Stimulated activated CD8-positive, alpha-beta memory T cell treated with anti-CD3 and anti-CD28 coated beads, Interleukin-12 subunit alpha, Interleukin-12 subunit beta, amount 100 ng/mL, for 4 hours (primary cell): Measurements from ENCODE around the gene HMCN1.
"Not testable (repeated sequence)": the region's sequence is repeated elsewhere in the genome, so short reads cannot be mapped to it uniquely, and the experiment has no call there.

Source experiments
- DNase-seq: peaks from one replicate; pipeline ENCODE4 v3.0.0-alpha.2; 2020; ENCODE audit warnings: low read depth

HMCN1 gene

GRCh38 chr1:185853739-185854138 lies 119.5 kb downstream of the HMCN1 start:
- no peak for DNase-seq

- DNase-seq = no peak
These were observed 122.3 kb downstream of the HMCN1 start for GRCh38 chr1:185856482-185856881.

GRCh38 chr1:185857442-185857841 lies 123.3 kb downstream of the HMCN1 start:
- DNase-seq = no peak

GRCh38 chr1:185860311-185860710 lies 126.1 kb downstream of the HMCN1 start:
- no peak for DNase-seq

- no peak for DNase-seq
These were observed 126.7 kb downstream of the HMCN1 start for GRCh38 chr1:185860859-185861258.

GRCh38 chr1:185861630-185862029 lies 127.4 kb downstream of the HMCN1 start:
- no peak for DNase-seq

GRCh38 chr1:185862235-185862634 lies 128.0 kb downstream of the HMCN1 start:
- no peak for DNase-seq

- no peak for DNase-seq
These were observed 130.1 kb downstream of the HMCN1 start for GRCh38 chr1:185864331-185864730.

GRCh38 chr1:185864889-185865517 lies 130.8 kb downstream of the HMCN1 start:
- no peak for DNase-seq

DNA sequence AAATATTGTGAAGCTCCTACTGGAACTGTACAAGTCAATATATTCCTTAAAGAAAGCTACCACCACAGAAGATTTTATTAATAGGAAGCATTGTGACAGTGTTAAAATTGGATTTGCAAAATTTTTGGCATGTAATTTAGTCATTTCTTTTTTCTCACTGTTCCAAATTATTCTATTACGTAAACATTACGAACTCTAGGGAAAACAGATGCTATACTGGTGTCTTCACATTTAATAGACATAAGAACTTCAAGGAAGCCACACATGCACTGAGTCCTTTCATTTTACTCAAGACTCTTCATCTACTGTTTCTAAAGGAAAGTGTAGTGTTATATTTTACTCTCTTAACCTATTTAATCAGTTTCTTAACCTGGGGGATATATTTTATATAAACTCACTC lies 135.4 kb downstream of the HMCN1 start:
- DNase-seq = no peak

- no peak for DNase-seq
These were observed 137.5 kb downstream of the HMCN1 start for GRCh38 chr1:185871627-185872150.

DNA sequence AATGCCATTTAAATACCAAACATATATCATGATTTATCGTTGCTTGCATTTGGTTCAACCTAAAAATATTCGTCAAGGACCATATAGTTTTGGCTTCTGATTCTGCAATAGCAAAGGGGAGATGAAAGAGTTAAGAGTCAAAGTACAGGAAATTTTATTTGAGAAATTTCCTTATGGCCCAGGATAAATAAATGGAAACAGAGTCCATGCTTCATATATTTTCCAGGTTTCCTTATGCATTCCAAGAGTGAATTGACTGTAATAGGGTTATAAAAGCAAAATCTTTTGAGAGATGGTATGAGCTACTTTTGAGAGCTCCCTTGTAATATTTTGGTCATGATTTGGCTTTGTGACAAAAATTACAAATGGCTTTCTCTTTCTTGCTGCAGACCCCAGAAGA lies 140.1 kb downstream of the HMCN1 start:
- DNase-seq = no peak

DNA sequence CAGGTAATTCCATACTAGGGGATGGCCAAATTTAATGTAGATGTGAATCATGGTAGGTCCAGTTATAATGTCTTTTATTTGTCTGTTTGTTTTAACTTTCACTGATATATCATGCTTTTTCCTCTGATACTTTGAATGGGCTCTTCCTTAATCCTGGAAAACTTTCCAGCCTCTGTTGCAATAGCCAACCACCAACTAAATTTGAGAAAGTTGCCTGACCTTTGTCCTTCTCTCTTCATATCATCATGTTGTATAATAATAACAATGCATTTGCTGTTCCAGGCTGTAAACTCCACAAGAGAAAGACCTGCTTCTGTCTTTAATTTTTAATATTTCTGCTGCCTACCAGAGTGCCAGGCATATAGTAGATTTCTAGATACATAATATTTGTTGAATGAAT lies 146.1 kb downstream of the HMCN1 start:
- no peak for DNase-seq

GRCh38 chr1:185880779-185881333 lies 146.7 kb downstream of the HMCN1 start:
- no peak for DNase-seq

DNA sequence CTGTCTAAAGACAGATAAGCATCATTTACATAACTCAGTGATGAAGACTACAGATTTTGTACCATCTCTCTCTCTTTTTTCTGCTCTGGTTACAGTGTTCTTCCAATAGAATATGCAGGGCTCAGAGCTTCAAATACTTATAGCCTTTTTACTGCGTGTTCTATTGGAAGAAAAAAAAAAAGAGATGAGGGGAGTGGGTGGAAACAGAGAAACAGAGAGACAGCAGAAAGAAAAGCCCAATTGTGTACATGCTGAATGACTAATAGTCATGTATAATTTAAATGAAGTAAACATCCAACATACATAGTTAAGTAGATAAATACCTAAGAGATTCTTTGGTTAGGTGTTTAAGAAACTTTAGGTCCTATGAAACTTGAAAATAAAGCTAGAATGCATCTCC lies 151.9 kb downstream of the HMCN1 start:
- DNase-seq = no peak

DNA sequence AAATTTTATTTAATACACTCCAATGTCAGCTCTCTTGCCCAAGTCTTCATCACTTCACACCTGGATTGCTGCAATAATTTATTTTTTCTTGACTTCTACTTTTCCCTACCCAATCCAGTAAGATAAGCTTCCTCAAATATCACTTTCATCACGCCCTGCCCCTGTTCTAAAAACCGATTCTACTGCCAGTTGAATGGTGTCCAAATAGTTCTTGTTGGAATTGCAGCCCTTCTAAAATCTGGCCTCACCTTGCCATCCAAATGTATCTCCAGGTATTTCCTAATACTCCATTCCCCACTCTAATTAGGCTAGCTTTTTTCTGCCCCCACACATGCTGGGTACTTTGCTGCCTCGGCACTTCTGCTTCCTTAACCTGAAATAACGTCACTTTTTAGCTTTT lies 152.5 kb downstream of the HMCN1 start:
- no peak for DNase-seq

DNA sequence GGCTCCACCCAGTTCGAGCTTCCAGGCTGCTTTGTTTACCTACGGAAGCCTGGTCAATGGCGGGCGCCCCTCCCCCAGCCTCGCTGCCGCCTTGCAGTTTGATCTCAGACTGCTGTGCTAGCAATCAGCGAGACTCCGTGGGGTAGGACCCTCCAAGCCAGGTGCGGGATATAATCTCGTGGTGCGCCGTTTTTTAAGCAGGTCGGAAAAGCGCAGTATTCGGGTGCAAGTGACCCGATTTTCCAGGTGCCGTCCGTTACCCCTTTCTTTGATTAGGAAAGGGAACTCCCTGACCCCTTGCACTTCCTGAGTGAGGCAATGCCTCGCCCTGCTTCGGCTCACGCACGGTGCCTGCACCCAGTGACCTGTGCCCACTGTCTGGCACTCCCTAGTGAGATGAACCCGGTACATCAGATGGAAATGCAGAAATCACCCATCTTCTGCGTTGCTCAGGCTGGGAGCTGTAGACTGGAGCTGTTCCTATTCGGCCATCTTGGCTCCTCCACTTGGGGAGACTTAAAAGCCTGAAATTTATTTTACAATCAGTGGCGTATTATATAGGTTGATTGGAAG lies 158.7 kb downstream of the HMCN1 start:
- DNase-seq = not testable (repeated sequence)

DNA sequence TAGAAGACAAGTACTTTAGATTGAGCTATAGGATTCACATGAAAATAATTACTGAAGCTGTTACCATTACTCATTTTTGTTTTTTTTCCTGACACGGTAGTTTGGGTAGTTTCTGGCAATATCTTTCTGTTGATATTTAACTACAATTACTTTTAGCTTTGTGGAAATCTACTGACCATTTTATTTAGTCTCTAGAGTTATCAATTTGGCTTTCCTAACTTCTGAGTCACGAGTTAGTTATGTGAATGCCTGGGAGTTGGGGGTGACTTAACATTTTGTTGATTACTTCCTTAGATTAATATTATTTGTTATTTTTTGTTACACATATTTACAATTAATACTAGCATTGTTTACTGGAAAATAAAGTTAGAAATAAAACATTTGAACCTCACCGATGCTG lies 160.6 kb downstream of the HMCN1 start:
- no peak for DNase-seq

DNA sequence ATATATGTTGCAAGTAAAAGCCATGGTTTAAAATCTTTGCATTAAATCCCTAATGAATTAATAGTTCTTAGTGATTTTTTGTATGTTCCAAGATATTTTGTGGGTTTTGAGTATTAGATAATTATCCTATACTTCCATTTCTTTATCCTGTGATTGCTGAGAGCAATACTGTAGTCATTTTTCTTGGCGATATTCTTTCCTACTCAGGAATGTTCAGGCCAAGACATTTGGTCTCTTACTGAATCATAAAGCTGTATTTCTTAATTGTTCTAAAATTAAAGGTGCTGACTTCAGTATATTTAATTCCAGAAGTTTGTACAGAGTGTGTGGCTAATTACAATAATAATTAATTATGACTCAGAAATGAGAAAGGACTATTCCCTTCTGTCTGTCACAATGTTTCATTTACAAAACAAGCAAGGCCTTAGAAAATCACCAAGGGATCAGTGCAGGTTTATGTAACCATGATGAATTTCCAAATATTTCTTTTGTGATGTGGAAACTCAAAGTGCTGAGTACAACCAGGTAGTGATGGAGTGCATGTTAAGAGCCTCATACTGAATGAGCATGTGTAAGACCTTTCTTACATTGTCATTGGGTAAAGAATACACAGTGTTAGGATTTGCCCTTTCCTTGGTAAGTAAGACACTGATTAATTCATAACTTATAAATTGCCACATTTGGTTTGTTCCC lies 161.2 kb downstream of the HMCN1 start:
- no peak for DNase-seq

- no peak for DNase-seq
These were observed 162.7 kb downstream of the HMCN1 start for GRCh38 chr1:185896863-185897262.

DNA sequence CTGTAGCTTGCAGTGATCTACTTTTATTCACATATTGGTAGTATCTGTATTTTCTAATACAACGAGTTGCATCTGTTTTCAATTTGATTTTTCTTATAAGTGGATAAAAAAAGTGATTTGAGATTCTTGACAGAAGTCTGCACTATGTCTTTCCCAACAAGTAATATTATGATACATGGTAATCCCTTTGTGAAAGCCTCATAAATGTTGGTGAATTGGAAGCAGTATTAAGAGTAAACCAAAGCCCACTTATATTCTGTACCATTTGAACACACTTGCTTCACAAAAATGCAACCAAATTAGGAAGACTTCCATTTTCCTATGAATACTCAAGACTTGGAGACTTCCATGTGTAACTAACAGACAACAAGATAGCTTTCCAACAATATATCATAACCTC lies 172.0 kb downstream of the HMCN1 start:
- DNase-seq = no peak

- no peak for DNase-seq
These were observed 173.1 kb downstream of the HMCN1 start for GRCh38 chr1:185907246-185907645.

- no peak for DNase-seq
These were observed 177.8 kb downstream of the HMCN1 start for GRCh38 chr1:185911978-185912377.
